Left renal pelvis (tissue), 4 donors: Measurements from ENCODE around the gene STX16. TPM values are rescaled to one million over a fixed set of nuclear protein-coding genes. Genes with fewer than 3 reads are reported as not detected.

Experiments
- DNase-seq, 4 donors: peaks; one replicate each; pipeline ENCODE4 v3.0.0-alpha.2; 2013; ENCODE audit warnings: low read depth in 4 of 4, low spot score in 3 of 4
- polyA plus RNA-seq, 4 donors: library from polyadenylated mRNA; unstranded; fragments of 120-200 nt; gene quantifications; one replicate each; pipeline ENCODE4 v1.2.1, GENCODE V29; 2013; ENCODE audit not compliant: insufficient read length in 4 of 4

The STX16 gene
- polyA plus RNA-seq, 4 donors = 46.5 to 81.7 (median 66.6) TPM

GRCh38 chr20:58708246-58708931, 57.3 kb downstream of the STX16 start:
- no peak for DNase-seq

GRCh38 chr20:58709013-58709702, 58.1 kb downstream of the STX16 start:
- no peak for DNase-seq

- no peak for DNase-seq
These were observed 58.6 kb downstream of the STX16 start for GRCh38 chr20:58709703-58710039.

GRCh38 chr20:58710481-58711265, 59.6 kb downstream of the STX16 start:
- DNase-seq = no peak

- DNase-seq = no peak
These were observed 60.4 kb downstream of the STX16 start for GRCh38 chr20:58711266-58712051.

- DNase-seq = no peak
These were observed 61.2 kb downstream of the STX16 start for GRCh38 chr20:58712151-58712791.

GRCh38 chr20:58712806-58713731, 62.0 kb downstream of the STX16 start:
- DNase-seq = no peak

- DNase-seq = no peak
These were observed 62.8 kb downstream of the STX16 start for GRCh38 chr20:58713801-58714339.

GRCh38 chr20:58714340-58714922, 63.3 kb downstream of the STX16 start:
- no peak for DNase-seq

GRCh38 chr20:58714923-58715351, 63.9 kb downstream of the STX16 start:
- DNase-seq = no peak

GRCh38 chr20:58715391-58715800, 64.3 kb downstream of the STX16 start:
- no peak for DNase-seq

GRCh38 chr20:58715801-58716475, 64.9 kb downstream of the STX16 start:
- DNase-seq = no peak

- DNase-seq = no peak
These were observed 65.6 kb downstream of the STX16 start for GRCh38 chr20:58716476-58717277.

- no peak for DNase-seq
These were observed 66.4 kb downstream of the STX16 start for GRCh38 chr20:58717278-58718091.

- no peak for DNase-seq
These were observed 67.1 kb downstream of the STX16 start for GRCh38 chr20:58718121-58718563.

- DNase-seq = no peak
These were observed 67.6 kb downstream of the STX16 start for GRCh38 chr20:58718729-58719128.
